Endothelial cell (in vitro differentiated cells): ENCODE measurements around the gene TEX55. TPM values are rescaled to one million over a fixed set of nuclear protein-coding genes. Genes with fewer than 3 reads are reported as not detected.
"Not testable (repeated sequence)": the region's sequence is repeated elsewhere in the genome, so short reads cannot be mapped to it uniquely, and the experiment has no call there.

Experiments used
- DNase-seq: peaks from one replicate; pipeline ENCODE4 v3.0.0; 2021; ENCODE audit warnings: low spot score
- H3K27ac Mint-ChIP-seq: one replicate; pipeline ENCODE4 v1.8.0; 2021; ENCODE audit warnings: mixed read lengths, inconsistent platforms; ENCODE audit not compliant: unreplicated experiment
- H3K27me3 Mint-ChIP-seq: one replicate; pipeline ENCODE4 v1.8.0; 2021; ENCODE audit warnings: mild to moderate bottlenecking, moderate library complexity, mixed read lengths, inconsistent platforms; ENCODE audit not compliant: unreplicated experiment
- H3K36me3 Mint-ChIP-seq: one replicate; pipeline ENCODE4 v1.8.0; 2021; ENCODE audit warnings: mild to moderate bottlenecking, low read depth, mixed read lengths, inconsistent platforms; ENCODE audit not compliant: unreplicated experiment
- H3K4me1 Mint-ChIP-seq: one replicate; pipeline ENCODE4 v1.8.0; 2021; ENCODE audit warnings: mild to moderate bottlenecking, mixed read lengths, inconsistent platforms; ENCODE audit not compliant: unreplicated experiment
- H3K4me3 Mint-ChIP-seq: one replicate; pipeline ENCODE4 v1.8.0; 2021; ENCODE audit warnings: mild to moderate bottlenecking, mixed read lengths, inconsistent platforms; ENCODE audit not compliant: unreplicated experiment
- H3K9me3 Mint-ChIP-seq: one replicate; pipeline ENCODE4 v1.8.0; 2021; ENCODE audit warnings: mixed read lengths, inconsistent platforms; ENCODE audit not compliant: unreplicated experiment
- CTCF ChIP-seq: fragments of 200-600 bp; sonication (generic); IDR thresholded peaks from one replicate; pipeline ENCODE4 v1.5.0; 2021; ENCODE audit warnings: antibody characterized with exemption; ENCODE audit not compliant: unreplicated experiment
- long read RNA-seq: library from polyadenylated mRNA; unstranded; transcript quantifications from one replicate; pipeline ENCODE4 v2.0.0, GENCODE V29; 2020; ENCODE audit not compliant: unreplicated experiment
- total RNA-seq: library from RNA; stranded (reverse); fragmentation: NEBNext Ultra II Directional; extraction: Animal tissue kit (Norgen Biotek cat#: 25700); gene quantifications from one replicate; pipeline ENCODE4 v1.2.1, GENCODE V29; 2021; ENCODE audit not compliant: unreplicated experiment

The TEX55 gene
- not detected for total RNA-seq
- long read RNA-seq, result 0 reads

GRCh38 chr3:119145500-119146167 lies at the start of gene TEX55:
TSS of gene TEX55 (plus strand) at chr3:119146165. CDS start at chr3:119146190, 25 bp downstream.
- no peaks in the 10 kb centered on the region for H3K4me1 Mint-ChIP-seq
- DNase-seq, result no peak
- no peaks in the 10 kb centered on the region for H3K27me3 Mint-ChIP-seq
- no peak within 1 kb of the TSS for H3K4me3 Mint-ChIP-seq
- H3K9me3 Mint-ChIP-seq, result no peaks in the 10 kb centered on the region
- no peak within 1 kb of the TSS for H3K27ac Mint-ChIP-seq
- TF ChIP-seq CTCF, result no peak
- no peaks in the 10 kb centered on the region for H3K36me3 Mint-ChIP-seq

GRCh38 chr3:119098003-119098402 lies 48.0 kb upstream of the TEX55 start:
- no peaks in the 10 kb centered on the region for H3K36me3 Mint-ChIP-seq
- H3K27ac Mint-ChIP-seq, result no peak overlapping the region
- no peaks in the 10 kb centered on the region for H3K9me3 Mint-ChIP-seq
- no peak for TF ChIP-seq CTCF
- H3K4me1 Mint-ChIP-seq, result no peaks in the 10 kb centered on the region
- H3K27me3 Mint-ChIP-seq, result no peaks in the 10 kb centered on the region
- no peak for DNase-seq
- no peak overlapping the region for H3K4me3 Mint-ChIP-seq

- H3K4me1 Mint-ChIP-seq, result no peaks in the 10 kb centered on the region
- no peaks in the 10 kb centered on the region for H3K9me3 Mint-ChIP-seq
Observed at GRCh38 chr3:119098619-119099222, 47.2 kb upstream of the TEX55 start.

GRCh38 chr3:119099785-119100184 lies 46.2 kb upstream of the TEX55 start:
- H3K4me3 Mint-ChIP-seq, result no peak overlapping the region
- no peaks in the 10 kb centered on the region for H3K27me3 Mint-ChIP-seq
- H3K36me3 Mint-ChIP-seq, result no peaks in the 10 kb centered on the region
- TF ChIP-seq CTCF, result no peak
- no peaks in the 10 kb centered on the region for H3K9me3 Mint-ChIP-seq
- DNase-seq, result no peak
- no peak overlapping the region for H3K27ac Mint-ChIP-seq
- H3K4me1 Mint-ChIP-seq, result no peaks in the 10 kb centered on the region

More at GRCh38 chr3:119098619-119099222, 47.2 kb upstream of the TEX55 start:
- Mint-ChIP-seq H3K4me3 (no peak overlapping the region), H3K36me3 (no peaks in the 10 kb centered on the region), H3K27ac (no peak overlapping the region), H3K27me3 (no peaks in the 10 kb centered on the region)
- peak; percentile 72 for TF ChIP-seq CTCF
- DNase-seq, result peak; percentile 33

GRCh38 chr3:119104031-119104430 lies 41.9 kb upstream of the TEX55 start:
- Mint-ChIP-seq H3K4me3 (no peak overlapping the region), H3K27ac (no peak overlapping the region), H3K36me3 (no peaks in the 10 kb centered on the region), H3K9me3 (no peaks in the 10 kb centered on the region), H3K4me1 (no peaks in the 10 kb centered on the region), H3K27me3 (no peaks in the 10 kb centered on the region)
- no peak for TF ChIP-seq CTCF
- DNase-seq, result no peak

- not testable (repeated sequence) for DNase-seq, H3K4me3 Mint-ChIP-seq, H3K4me1 Mint-ChIP-seq, H3K27ac Mint-ChIP-seq, H3K27me3 Mint-ChIP-seq
- Mint-ChIP-seq H3K9me3 (peaks cover 36% of the 10 kb centered on the region), H3K36me3 (peaks cover 19% of the 10 kb centered on the region)
Observed at GRCh38 chr3:119118330-119118729, 27.6 kb upstream of the TEX55 start.
